ENCODE measurements around the gene HS3ST3A1.

HS3ST3A1 gene

GRCh38 chr17:13490427-13490826 lies 111.3 kb downstream of the HS3ST3A1 start:
- Histone ChIP-seq H3K9ac (ENCODE audit: low read length) (no peak overlapping the region), H3K9me3 (ENCODE audit: control insufficient read depth, low read length) (no peaks in the 10 kb centered on the region), H3K27me3 (replicated peaks; ENCODE audit: control insufficient read depth, insufficient read depth, low read length) (no peaks in the 10 kb centered on the region), H3K4me1 (ENCODE audit: control insufficient read depth, insufficient read depth, low read length) (no peaks in the 10 kb centered on the region), H3K36me3 (ENCODE audit: control insufficient read depth, insufficient read depth, low read length, severe bottlenecking) (no peaks in the 10 kb centered on the region), H3K4me3 (ENCODE audit: low read length) (no peak overlapping the region)
- no peak for DNase-seq (ENCODE audit: low read depth)

DNA sequence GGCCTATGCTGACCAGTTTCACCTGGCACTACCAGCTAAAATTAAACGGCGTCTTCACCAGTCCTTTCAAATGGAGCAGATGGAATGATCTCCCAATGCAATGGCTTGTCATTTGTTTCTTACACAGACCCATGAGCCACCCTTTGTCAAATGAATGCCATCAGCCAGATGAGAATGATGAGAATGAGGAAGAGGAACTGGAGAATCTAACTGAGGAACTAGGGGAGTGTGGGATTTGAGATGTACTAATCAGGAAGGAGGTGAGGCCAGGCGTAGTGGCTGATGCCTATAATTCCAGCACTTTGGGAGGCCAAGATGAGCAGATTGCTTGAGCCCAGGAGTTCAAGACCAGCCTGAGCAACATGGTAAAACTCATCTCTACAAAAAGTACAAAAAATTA lies 116.4 kb downstream of the HS3ST3A1 start:
- DNase-seq (ENCODE audit: low read depth) = no peak
- no peaks in the 10 kb centered on the region for H3K4me1 ChIP-seq (ENCODE audit: control insufficient read depth, insufficient read depth, low read length)
- H3K9ac ChIP-seq (ENCODE audit: low read length) = no peak overlapping the region
- no peak overlapping the region for H3K4me3 ChIP-seq (ENCODE audit: low read length)
- H3K27me3 ChIP-seq (replicated peaks; ENCODE audit: control insufficient read depth, insufficient read depth, low read length) = no peaks in the 10 kb centered on the region
- H3K36me3 ChIP-seq (ENCODE audit: control insufficient read depth, insufficient read depth, low read length, severe bottlenecking) = no peaks in the 10 kb centered on the region
- H3K9me3 ChIP-seq (ENCODE audit: control insufficient read depth, low read length) = peaks cover 11% of the 10 kb centered on the region

DNA sequence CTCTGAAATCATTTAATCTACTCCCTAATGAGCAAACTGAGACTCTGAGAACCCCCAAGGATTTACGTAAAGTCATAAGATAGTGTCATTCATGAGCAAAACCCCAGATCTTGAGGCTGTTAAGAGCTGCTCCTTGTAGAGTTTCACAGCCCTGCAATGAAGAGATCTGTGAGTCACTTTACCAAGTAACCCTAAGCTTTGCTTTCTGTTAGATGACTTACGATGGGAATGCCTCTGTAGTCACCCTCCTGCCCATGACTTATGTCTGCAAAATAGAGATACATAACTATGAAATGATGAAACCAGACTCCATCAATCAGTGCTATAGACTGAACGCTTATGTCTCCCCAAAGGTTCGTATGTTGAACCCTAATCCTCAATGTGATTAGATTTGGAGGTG lies 117.7 kb downstream of the HS3ST3A1 start:
- no peak for DNase-seq (ENCODE audit: low read depth)
- no peak overlapping the region for H3K9ac ChIP-seq (ENCODE audit: low read length)
- no peaks in the 10 kb centered on the region for H3K36me3 ChIP-seq (ENCODE audit: control insufficient read depth, insufficient read depth, low read length, severe bottlenecking)
- H3K9me3 ChIP-seq (ENCODE audit: control insufficient read depth, low read length) = peaks cover 13% of the 10 kb centered on the region
- no peaks in the 10 kb centered on the region for H3K27me3 ChIP-seq (replicated peaks; ENCODE audit: control insufficient read depth, insufficient read depth, low read length)
- H3K4me1 ChIP-seq (ENCODE audit: control insufficient read depth, insufficient read depth, low read length) = no peaks in the 10 kb centered on the region
- H3K4me3 ChIP-seq (ENCODE audit: low read length) = no peak overlapping the region

GRCh38 chr17:13480877-13481276 lies 120.9 kb downstream of the HS3ST3A1 start:
- no peak overlapping the region for H3K4me3 ChIP-seq (ENCODE audit: low read length)
- H3K27me3 ChIP-seq (replicated peaks; ENCODE audit: control insufficient read depth, insufficient read depth, low read length) = no peaks in the 10 kb centered on the region
- H3K4me1 ChIP-seq (ENCODE audit: control insufficient read depth, insufficient read depth, low read length) = peaks cover 10% of the 10 kb centered on the region
- peaks cover 13% of the 10 kb centered on the region for H3K9me3 ChIP-seq (ENCODE audit: control insufficient read depth, low read length)
- H3K9ac ChIP-seq (ENCODE audit: low read length) = no peak overlapping the region
- no peaks in the 10 kb centered on the region for H3K36me3 ChIP-seq (ENCODE audit: control insufficient read depth, insufficient read depth, low read length, severe bottlenecking)
- DNase-seq (ENCODE audit: low read depth) = no peak

- Histone ChIP-seq H3K9ac (ENCODE audit: low read length) (no peak overlapping the region), H3K4me1 (ENCODE audit: control insufficient read depth, insufficient read depth, low read length) (peaks cover 21% of the 10 kb centered on the region), H3K36me3 (ENCODE audit: control insufficient read depth, insufficient read depth, low read length, severe bottlenecking) (no peaks in the 10 kb centered on the region), H3K27me3 (replicated peaks; ENCODE audit: control insufficient read depth, insufficient read depth, low read length) (no peaks in the 10 kb centered on the region), H3K9me3 (ENCODE audit: control insufficient read depth, low read length) (peaks cover 13% of the 10 kb centered on the region), H3K4me3 (ENCODE audit: low read length) (no peak overlapping the region)
- DNase-seq (ENCODE audit: low read depth) = no peak
These were observed 123.4 kb downstream of the HS3ST3A1 start for GRCh38 chr17:13478326-13478830.

DNA sequence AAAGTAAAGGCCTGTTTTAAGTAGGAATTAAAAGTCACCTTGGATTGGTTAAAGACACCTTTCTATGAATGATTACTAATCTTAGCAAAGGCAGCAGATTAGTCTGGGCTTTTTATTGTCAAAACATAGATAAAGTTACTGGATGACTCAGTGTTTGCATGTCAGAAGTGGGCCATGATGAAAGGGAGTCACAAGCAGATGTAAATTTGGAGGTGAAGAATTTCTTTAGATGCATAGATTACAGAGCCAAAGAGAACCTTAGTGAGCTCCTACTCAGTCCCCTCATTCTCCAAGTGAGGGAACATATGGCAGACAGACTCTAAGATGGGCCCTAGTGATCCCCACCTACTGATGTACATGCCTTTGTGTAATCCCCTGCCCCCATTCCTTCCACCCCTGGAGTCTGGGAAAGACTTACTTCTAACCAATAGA lies 124.5 kb downstream of the HS3ST3A1 start:
- H3K9me3 ChIP-seq (ENCODE audit: control insufficient read depth, low read length) = peaks cover 13% of the 10 kb centered on the region
- no peak overlapping the region for H3K9ac ChIP-seq (ENCODE audit: low read length)
- H3K36me3 ChIP-seq (ENCODE audit: control insufficient read depth, insufficient read depth, low read length, severe bottlenecking) = no peaks in the 10 kb centered on the region
- H3K4me1 ChIP-seq (ENCODE audit: control insufficient read depth, insufficient read depth, low read length) = peaks cover 21% of the 10 kb centered on the region
- peak; percentile 38 for DNase-seq (ENCODE audit: low read depth)
- no peaks in the 10 kb centered on the region for H3K27me3 ChIP-seq (replicated peaks; ENCODE audit: control insufficient read depth, insufficient read depth, low read length)
- no peak overlapping the region for H3K4me3 ChIP-seq (ENCODE audit: low read length)

GRCh38 chr17:13476720-13477119 lies 125.0 kb downstream of the HS3ST3A1 start:
- peak; percentile 47 for DNase-seq (ENCODE audit: low read depth)
- Histone ChIP-seq H3K4me3 (ENCODE audit: low read length) (no peak overlapping the region), H3K9ac (ENCODE audit: low read length) (no peak overlapping the region), H3K9me3 (ENCODE audit: control insufficient read depth, low read length) (peaks cover 13% of the 10 kb centered on the region), H3K36me3 (ENCODE audit: control insufficient read depth, insufficient read depth, low read length, severe bottlenecking) (no peaks in the 10 kb centered on the region), H3K4me1 (ENCODE audit: control insufficient read depth, insufficient read depth, low read length) (peaks cover 21% of the 10 kb centered on the region), H3K27me3 (replicated peaks; ENCODE audit: control insufficient read depth, insufficient read depth, low read length) (no peaks in the 10 kb centered on the region)

- Histone ChIP-seq H3K4me3 (ENCODE audit: low read length) (no peak overlapping the region), H3K36me3 (ENCODE audit: control insufficient read depth, insufficient read depth, low read length, severe bottlenecking) (no peaks in the 10 kb centered on the region), H3K27me3 (replicated peaks; ENCODE audit: control insufficient read depth, insufficient read depth, low read length) (no peaks in the 10 kb centered on the region), H3K9me3 (ENCODE audit: control insufficient read depth, low read length) (peaks cover 6% of the 10 kb centered on the region), H3K4me1 (ENCODE audit: control insufficient read depth, insufficient read depth, low read length) (peaks cover 21% of the 10 kb centered on the region), H3K9ac (ENCODE audit: low read length) (no peak overlapping the region)
- DNase-seq (ENCODE audit: low read depth) = no peak
These were observed 126.0 kb downstream of the HS3ST3A1 start for GRCh38 chr17:13475574-13476223.

DNA sequence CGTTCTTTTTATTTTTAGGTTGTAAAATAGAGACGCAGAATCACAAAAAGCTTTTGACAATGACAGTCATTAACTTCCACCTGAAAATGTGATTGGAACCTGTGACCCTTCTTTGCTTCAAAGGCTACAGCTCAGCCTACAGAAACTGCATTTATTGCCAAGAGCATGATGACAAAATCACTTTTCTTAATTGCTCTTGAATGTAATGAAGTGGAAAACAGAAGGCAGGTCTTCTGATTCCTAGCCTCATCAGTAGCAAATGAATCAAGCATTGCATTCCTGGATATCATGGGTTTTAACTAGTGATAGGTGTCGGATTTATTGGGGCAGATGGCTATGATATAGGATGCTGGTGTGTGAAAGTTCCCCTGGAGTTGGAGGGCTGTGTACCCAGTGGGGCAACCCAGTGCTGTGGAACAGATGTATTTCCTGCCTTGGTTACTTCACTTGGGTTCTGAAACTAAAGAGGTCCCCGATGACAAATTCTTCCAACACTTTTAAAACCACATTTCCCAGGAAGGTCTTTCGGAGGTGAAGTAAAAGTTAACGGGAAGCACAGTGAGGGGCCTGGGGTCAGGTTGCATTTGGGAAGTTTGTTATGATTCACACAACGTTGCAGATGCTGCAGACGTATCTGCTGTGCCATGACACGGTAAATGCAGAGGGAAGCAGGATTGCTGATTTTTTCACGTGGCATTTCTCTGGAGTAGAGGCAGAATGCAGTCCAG lies 127.5 kb downstream of the HS3ST3A1 start:
- Histone ChIP-seq H3K4me1 (ENCODE audit: control insufficient read depth, insufficient read depth, low read length) (peaks cover 21% of the 10 kb centered on the region), H3K36me3 (ENCODE audit: control insufficient read depth, insufficient read depth, low read length, severe bottlenecking) (no peaks in the 10 kb centered on the region), H3K27me3 (replicated peaks; ENCODE audit: control insufficient read depth, insufficient read depth, low read length) (no peaks in the 10 kb centered on the region), H3K9ac (ENCODE audit: low read length) (no peak overlapping the region), H3K4me3 (ENCODE audit: low read length) (peak overlapping the region; percentile 9), H3K9me3 (ENCODE audit: control insufficient read depth, low read length) (no peaks in the 10 kb centered on the region)
- no peak for DNase-seq (ENCODE audit: low read depth)

GRCh38 chr17:13465678-13466077 lies 136.1 kb downstream of the HS3ST3A1 start:
- no peak for DNase-seq (ENCODE audit: low read depth)
- Histone ChIP-seq H3K4me3 (ENCODE audit: low read length) (no peak overlapping the region), H3K36me3 (ENCODE audit: control insufficient read depth, insufficient read depth, low read length, severe bottlenecking) (no peaks in the 10 kb centered on the region)

GRCh38 chr17:13462673-13463124 lies 139.0 kb downstream of the HS3ST3A1 start:
- H3K27me3 ChIP-seq (replicated peaks; ENCODE audit: control insufficient read depth, insufficient read depth, low read length) = no peaks in the 10 kb centered on the region
- H3K36me3 ChIP-seq (ENCODE audit: control insufficient read depth, insufficient read depth, low read length, severe bottlenecking) = no peaks in the 10 kb centered on the region
- no peaks in the 10 kb centered on the region for H3K9me3 ChIP-seq (ENCODE audit: control insufficient read depth, low read length)
- H3K4me3 ChIP-seq (ENCODE audit: low read length) = no peak overlapping the region
- DNase-seq (ENCODE audit: low read depth) = no peak
- no peak overlapping the region for H3K9ac ChIP-seq (ENCODE audit: low read length)
- H3K4me1 ChIP-seq (ENCODE audit: control insufficient read depth, insufficient read depth, low read length) = peaks cover 22% of the 10 kb centered on the region

More at GRCh38 chr17:13465678-13466077, 136.1 kb downstream of the HS3ST3A1 start:
- Histone ChIP-seq H3K9ac (ENCODE audit: low read length) (no peak overlapping the region), H3K4me1 (ENCODE audit: control insufficient read depth, insufficient read depth, low read length) (peaks cover 17% of the 10 kb centered on the region), H3K9me3 (ENCODE audit: control insufficient read depth, low read length) (no peaks in the 10 kb centered on the region), H3K27me3 (replicated peaks; ENCODE audit: control insufficient read depth, insufficient read depth, low read length) (no peaks in the 10 kb centered on the region)

All from adipocyte (in vitro differentiated cells).